CD4-positive, alpha-beta T cell (primary cell): Measurements from ENCODE around the gene PHF2. TPM values are rescaled to one million over a fixed set of nuclear protein-coding genes. Genes with fewer than 3 reads are reported as not detected.

Experiments used
- ATAC-seq: fragments of 200-7000 bp; cut with Tn5 transposase; one replicate; pipeline ENCODE4 v1.10.0; 2022; ENCODE audit warnings: mild to moderate bottlenecking; ENCODE audit not compliant: poor library complexity
- CTCF ChIA-PET: fragments of 350-600 bp; sonication (Branson Sonifier 250); formaldehyde crosslinking; loops from one replicate; lab custom pipeline; 2021; ENCODE audit warnings: antibody characterized with exemption, inconsistent platforms; lab: Charles Lee
- POLR2A ChIA-PET: fragments of 350-600 bp; sonication (Branson Sonifier 250); formaldehyde crosslinking; loops from one replicate; lab custom pipeline; 2021; ENCODE audit warnings: antibody characterized with exemption, inconsistent platforms; lab: Charles Lee
- DNase-seq, 14 experiments: peaks; one replicate each; pipeline ENCODE4 v3.0.0-alpha.2; 2013 to 2020; ENCODE audit warnings: mixed read lengths in 2 of 14
- H3K27ac ChIP-seq, 2 donors: one replicate each; pipeline versions ENCODE4 v1.5.1 to v1.7.0; 2013; ENCODE audit warnings: low read length in 2 of 2, low read depth in 1 of 2, mild to moderate bottlenecking in 1 of 2
- H3K27me3 ChIP-seq, 2 experiments: 1 replicate in 1 of 2; 2 replicates in 1 of 2; pipeline versions ENCODE4 v1.6.1 to v1.7.0; 2013; ENCODE audit warnings: low read length in 2 of 2, control low read depth in 1 of 2, mild to moderate bottlenecking in 1 of 2, moderate library complexity in 1 of 2; ENCODE audit not compliant: insufficient read depth in 2 of 2, control insufficient read depth in 1 of 2
- H3K36me3 ChIP-seq: one replicate; pipeline ENCODE4 v1.6.1; 2013; ENCODE audit warnings: low read length, control low read depth; ENCODE audit not compliant: insufficient read depth
- H3K4me1 ChIP-seq: one replicate; pipeline ENCODE4 v1.6.1; 2013; ENCODE audit warnings: low read length, control low read depth; ENCODE audit not compliant: insufficient read depth
- H3K4me3 ChIP-seq: one replicate; pipeline ENCODE4 v1.5.1; 2013; ENCODE audit warnings: mild to moderate bottlenecking, low read length, moderate library complexity
- H3K9me3 ChIP-seq, 2 experiments: 1 replicate in 1 of 2; 2 replicates in 1 of 2; pipeline versions ENCODE4 v1.6.1 to v1.7.0; 2013; ENCODE audit warnings: low read length in 2 of 2, mild to moderate bottlenecking in 2 of 2, control low read depth in 1 of 2, moderate library complexity in 1 of 2; ENCODE audit not compliant: control insufficient read depth in 1 of 2, insufficient read depth in 1 of 2
- H3K27ac Mint-ChIP-seq: one replicate; pipeline ENCODE4 v1.8.0; 2020; ENCODE audit warnings: mixed read lengths
- H3K27me3 Mint-ChIP-seq: one replicate; pipeline ENCODE4 v1.8.0; 2021; ENCODE audit warnings: mixed read lengths
- H3K36me3 Mint-ChIP-seq: one replicate; pipeline ENCODE4 v1.8.0; 2021; ENCODE audit warnings: low read depth, mixed read lengths
- H3K4me1 Mint-ChIP-seq: one replicate; pipeline ENCODE4 v1.8.0; 2021; ENCODE audit warnings: low read depth, mixed read lengths
- H3K4me3 Mint-ChIP-seq: one replicate; pipeline ENCODE4 v1.8.0; 2020; ENCODE audit warnings: mild to moderate bottlenecking, mixed read lengths
- H3K9me3 Mint-ChIP-seq: one replicate; pipeline ENCODE4 v1.8.0; 2020; ENCODE audit warnings: mixed read lengths
- intact Hi-C, 2 experiments: fragments of 100-400 bp; cut with DNase I in 1 of 2; cut with micrococcal nuclease in 1 of 2; formaldehyde crosslinking; loops; one replicate each; pipeline versions ENCODE4 v1.15.1 to v1.9.0; 2023 to 2025; cut with DNase I, micrococcal nuclease
- total RNA-seq, 174 experiments: library from RNA in 2 of 174; stranded (reverse) in 2 of 174; gene quantifications; one replicate each; pipeline ENCODE4 v1.2.3 and lab custom pipeline; 2021 to 2026
- TF ChIP-seq, protein P1 (sequence below): fragments of 200-600 bp; IDR thresholded peaks from one replicate; pipeline ENCODE4 v1.8.0; 2022; ENCODE audit warnings: antibody characterized with exemption, mild to moderate bottlenecking

Gene PHF2
- total RNA-seq, 2 experiments from 2014 or later = 27.3 to 28.8 TPM

DNA sequence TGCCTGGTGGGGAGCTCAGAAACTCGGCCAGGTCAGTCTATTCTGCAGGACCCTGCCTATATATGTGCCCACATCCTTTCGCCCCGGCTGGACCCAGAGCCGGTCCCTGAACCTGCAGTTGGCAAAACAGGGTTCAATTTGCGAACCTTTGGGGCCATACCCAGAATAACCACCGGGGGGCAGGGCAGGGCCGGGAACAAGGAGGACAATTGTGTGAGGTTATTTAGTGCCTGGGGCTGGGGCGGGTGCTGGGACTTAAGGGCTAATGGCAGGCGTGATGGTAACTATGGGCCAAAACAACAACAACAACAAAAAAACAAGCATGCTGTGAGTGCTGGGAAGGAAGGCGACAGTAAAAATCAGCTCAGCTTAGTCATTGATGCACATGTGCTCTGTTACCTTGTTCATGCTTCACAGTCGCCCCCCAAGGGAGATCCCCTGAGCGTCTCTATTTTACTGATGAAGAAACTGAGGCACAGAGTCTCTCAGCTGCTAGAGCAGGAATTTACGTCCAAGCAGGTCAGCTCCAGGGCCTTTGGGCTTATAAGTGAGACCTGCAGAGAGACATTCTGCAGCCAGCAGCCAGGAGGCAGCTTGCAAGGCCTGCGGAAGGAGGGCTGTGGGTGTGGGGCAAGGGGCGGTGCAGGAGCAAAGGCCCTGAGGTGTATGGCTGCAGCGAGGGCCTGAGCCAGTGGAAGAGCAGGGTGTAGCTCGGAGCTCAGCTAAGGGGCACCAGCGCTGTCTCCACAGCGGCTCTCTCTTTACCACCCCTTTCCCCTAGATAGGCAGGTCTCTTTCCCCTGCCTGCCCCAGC lies 106.0 kb downstream of the PHF2 start:
- ATAC-seq (peak; percentile 68), DNase-seq (peak; percentile 32 to 72 (median 53))
- Mint-ChIP-seq H3K27ac (no peak overlapping the region), H3K9me3 (no peaks in the 10 kb centered on the region), H3K36me3 (peaks cover 12% of the 10 kb centered on the region), H3K27me3 (peaks cover 7% of the 10 kb centered on the region), H3K4me3 (no peak overlapping the region), H3K4me1 (no peaks in the 10 kb centered on the region)
- TF ChIP-seq, protein P1, sequence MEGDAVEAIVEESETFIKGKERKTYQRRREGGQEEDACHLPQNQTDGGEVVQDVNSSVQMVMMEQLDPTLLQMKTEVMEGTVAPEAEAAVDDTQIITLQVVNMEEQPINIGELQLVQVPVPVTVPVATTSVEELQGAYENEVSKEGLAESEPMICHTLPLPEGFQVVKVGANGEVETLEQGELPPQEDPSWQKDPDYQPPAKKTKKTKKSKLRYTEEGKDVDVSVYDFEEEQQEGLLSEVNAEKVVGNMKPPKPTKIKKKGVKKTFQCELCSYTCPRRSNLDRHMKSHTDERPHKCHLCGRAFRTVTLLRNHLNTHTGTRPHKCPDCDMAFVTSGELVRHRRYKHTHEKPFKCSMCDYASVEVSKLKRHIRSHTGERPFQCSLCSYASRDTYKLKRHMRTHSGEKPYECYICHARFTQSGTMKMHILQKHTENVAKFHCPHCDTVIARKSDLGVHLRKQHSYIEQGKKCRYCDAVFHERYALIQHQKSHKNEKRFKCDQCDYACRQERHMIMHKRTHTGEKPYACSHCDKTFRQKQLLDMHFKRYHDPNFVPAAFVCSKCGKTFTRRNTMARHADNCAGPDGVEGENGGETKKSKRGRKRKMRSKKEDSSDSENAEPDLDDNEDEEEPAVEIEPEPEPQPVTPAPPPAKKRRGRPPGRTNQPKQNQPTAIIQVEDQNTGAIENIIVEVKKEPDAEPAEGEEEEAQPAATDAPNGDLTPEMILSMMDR = peak; percentile 69
- Histone ChIP-seq H3K4me3 (no peak overlapping the region), H3K27me3 (peaks cover 0 to 2% of the 10 kb centered on the region in 2 experiments), H3K27ac (no peak overlapping the region), H3K9me3 (peaks cover 0 to 20% of the 10 kb centered on the region in 2 experiments), H3K36me3 (peaks cover 7% of the 10 kb centered on the region), H3K4me1 (peaks cover 6% of the 10 kb centered on the region)
- intact Hi-C loops = loop anchor here (1.0 to 5.0 kb wide), 3 partner anchors 281 to 531 kb away; no protein-coding TSS in a partner anchor
- ChIA-PET CTCF (interaction anchor here (1.1 to 1.4 kb wide), 3 partner anchors 38 to 281 kb away, joined by 3 to 4 read pairs (median 3); no protein-coding TSS in a partner anchor), POLR2A (no interaction called here)

DNA sequence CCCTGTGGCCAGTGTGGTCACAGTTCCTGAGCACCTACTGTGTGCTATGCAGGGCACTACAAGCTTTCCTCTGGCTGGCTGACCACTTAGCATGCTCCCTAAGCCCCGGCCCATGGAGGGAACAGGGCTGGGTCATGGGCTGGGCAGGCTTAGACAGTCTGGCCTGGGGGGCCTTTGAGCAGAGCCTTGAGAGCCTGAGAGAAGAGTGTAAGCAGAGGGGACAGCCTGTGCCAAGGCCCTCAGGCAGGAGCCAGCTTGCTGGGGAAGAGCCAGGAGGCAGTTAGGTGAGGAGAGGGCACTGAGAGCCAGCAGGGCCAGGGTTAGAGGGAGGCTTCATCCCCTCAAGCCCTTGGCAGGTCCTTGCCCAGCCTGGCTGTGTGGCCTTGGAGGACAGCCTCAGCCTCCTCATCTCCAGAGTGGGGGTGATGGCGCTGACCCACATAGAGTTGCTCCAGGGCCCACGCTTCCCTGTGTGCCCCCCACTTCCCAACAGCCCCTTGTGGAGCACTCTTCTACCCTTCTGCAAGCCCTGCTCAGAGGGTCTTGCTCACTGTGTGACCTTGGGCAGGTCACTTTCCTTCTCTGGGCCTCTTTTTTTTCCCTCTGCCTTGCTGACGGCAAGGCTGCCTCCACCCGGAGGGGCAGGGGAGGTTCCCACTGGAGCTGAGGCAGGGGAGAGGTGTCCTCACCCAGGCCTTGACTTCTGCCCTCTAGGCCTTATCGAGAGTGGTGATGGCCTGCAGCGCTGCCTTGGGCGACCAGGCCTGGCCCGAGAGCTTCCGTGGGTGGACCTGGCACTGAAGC lies 107.1 kb downstream of the PHF2 start:
- Histone ChIP-seq H3K4me3 (no peak overlapping the region), H3K4me1 (peaks cover 6% of the 10 kb centered on the region), H3K27ac (no peak overlapping the region), H3K36me3 (no peaks in the 10 kb centered on the region), H3K27me3 (peaks cover 0 to 2% of the 10 kb centered on the region in 2 experiments), H3K9me3 (peaks cover 2 to 14% of the 10 kb centered on the region in 2 experiments)
- TF ChIP-seq, protein P1 = no peak
- Mint-ChIP-seq H3K4me1 (no peaks in the 10 kb centered on the region), H3K36me3 (peaks cover 2% of the 10 kb centered on the region), H3K9me3 (peaks cover 3% of the 10 kb centered on the region), H3K4me3 (no peak overlapping the region), H3K27me3 (peaks cover 7% of the 10 kb centered on the region), H3K27ac (no peak overlapping the region)
- peak in 1 of 14 experiments; percentile 23 for DNase-seq
- intact Hi-C loops = loop anchor here in 1 of 2 experiments (5.0 kb wide), 1 partner anchor 529 kb away; no protein-coding TSS in a partner anchor
- POLR2A ChIA-PET = no interaction called here
- no peak for ATAC-seq
- CTCF ChIA-PET = no interaction called here

DNA sequence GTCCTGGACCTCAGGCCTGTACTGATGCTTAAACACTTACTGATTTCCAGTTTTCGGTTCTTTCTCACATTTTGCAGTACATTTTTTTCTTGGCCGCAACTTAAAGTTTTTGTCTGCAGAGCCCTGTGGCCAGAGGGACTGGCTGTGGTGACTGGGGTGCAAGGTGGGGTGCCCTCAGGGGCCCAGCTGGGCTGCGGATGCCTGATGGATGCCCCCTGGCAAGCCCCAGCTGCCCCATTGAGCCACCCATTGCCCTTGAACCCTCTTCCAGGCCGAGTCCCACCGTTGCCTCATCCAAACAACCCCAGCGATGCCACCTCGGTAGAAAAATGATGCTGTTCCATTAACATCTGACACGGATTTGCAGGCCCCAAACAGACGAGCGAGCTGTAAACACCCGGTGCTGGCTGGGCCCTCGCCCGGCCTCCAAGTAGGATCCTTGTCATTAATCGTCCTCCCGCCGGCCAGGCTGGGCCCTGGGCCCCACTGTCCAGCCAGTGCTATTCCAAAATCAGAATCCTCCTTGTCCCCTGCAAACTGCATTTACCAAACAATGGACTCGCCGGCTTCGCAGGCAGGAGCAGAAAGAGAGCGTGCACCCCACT lies 107.9 kb downstream of the PHF2 start:
- H3K4me3 ChIP-seq = no peak overlapping the region
- H3K4me3 Mint-ChIP-seq = no peak overlapping the region
- H3K9me3 ChIP-seq = peaks cover 6 to 14% of the 10 kb centered on the region in 2 experiments
- no peak overlapping the region for H3K27ac ChIP-seq
- no peak overlapping the region for H3K27ac Mint-ChIP-seq
- ChIA-PET CTCF (no interaction called here), POLR2A (no interaction called here)
- DNase-seq (peak in 1 of 14 experiments; percentile 11), ATAC-seq (no peak)
- TF ChIP-seq, protein P1 = no peak
- H3K27me3 ChIP-seq = peaks cover 0 to 2% of the 10 kb centered on the region in 2 experiments
- intact Hi-C loops = loop anchor here in 1 of 2 experiments (5.0 kb wide), 1 partner anchor 528 kb away; no protein-coding TSS in a partner anchor
- H3K4me1 ChIP-seq = peaks cover 6% of the 10 kb centered on the region
- H3K27me3 Mint-ChIP-seq = peaks cover 7% of the 10 kb centered on the region
- no peaks in the 10 kb centered on the region for H3K36me3 ChIP-seq
- H3K4me1 Mint-ChIP-seq = no peaks in the 10 kb centered on the region
- peaks cover 3% of the 10 kb centered on the region for H3K9me3 Mint-ChIP-seq
- H3K36me3 Mint-ChIP-seq = no peaks in the 10 kb centered on the region
